Kidney (tissue), 14 donors: ENCODE data around the gene MAP3K14. TPM values are rescaled to one million over a fixed set of nuclear protein-coding genes. Genes with fewer than 3 reads are reported as not detected.
A peak's percentile ranks its signal among the peaks of the same experiment; 100 is the strongest.

Experiments
- DNase-seq, 5 donors: peaks; one replicate each; pipeline ENCODE4 v3.0.0-alpha.2; 2013 to 2020
- FAIRE-seq: peaks from 2 replicates; lab custom pipeline; 2012; peaks lifted over from hg19 to GRCh38; lab: Jason Lieb, UNC
- H3K27ac ChIP-seq, 2 donors: one replicate each; pipeline ENCODE4 v1.7.0; 2013; ENCODE audit warnings: low read depth in 2 of 2, low read length in 2 of 2, inconsistent platforms in 1 of 2
- H3K27me3 ChIP-seq: one replicate; pipeline ENCODE4 v1.7.1; 2013; ENCODE audit warnings: low read length, inconsistent platforms; ENCODE audit not compliant: control insufficient read depth, insufficient read depth
- H3K36me3 ChIP-seq, 3 donors: one replicate each; pipeline versions ENCODE4 v1.7.0 to v1.7.1; 2013; ENCODE audit warnings: low read length in 3 of 3, control low read depth in 1 of 3, inconsistent platforms in 1 of 3; ENCODE audit not compliant: insufficient read depth in 3 of 3, control insufficient read depth in 2 of 3
- H3K4me1 ChIP-seq, 3 donors: one replicate each; pipeline versions ENCODE4 v1.7.0 to v1.7.1; 2013; ENCODE audit warnings: low read length in 3 of 3, inconsistent platforms in 1 of 3, low read depth in 1 of 3; ENCODE audit not compliant: control insufficient read depth in 2 of 3, insufficient read depth in 2 of 3
- H3K4me3 ChIP-seq, 3 donors: one replicate each; pipeline versions ENCODE4 v1.7.0 to v1.8.1; 2013; ENCODE audit warnings: low read length in 3 of 3, control low read depth in 1 of 3, inconsistent platforms in 1 of 3
- H3K9ac ChIP-seq, 3 donors: one replicate each; pipeline versions ENCODE4 v1.7.0 to v1.7.1; 2013; ENCODE audit warnings: low read length in 3 of 3, control low read depth in 1 of 3, inconsistent platforms in 1 of 3
- H3K9me3 ChIP-seq, 3 donors: one replicate each; pipeline versions ENCODE4 v1.7.0 to v1.7.1; 2013; ENCODE audit warnings: low read length in 3 of 3, control low read depth in 1 of 3, inconsistent platforms in 1 of 3; ENCODE audit not compliant: control insufficient read depth in 2 of 3, insufficient read depth in 1 of 3
- intact Hi-C: fragments of 100-400 bp; cut with DNase I; formaldehyde crosslinking; loops from one replicate; pipeline ENCODE4 v1.11.1; 2022
- polyA plus RNA-seq: library from polyadenylated mRNA; stranded (reverse); fragments of 350-450 nt; fragmentation: Illumina TruSeq; extraction: RNeasy Lipid Tissue Mini Kit (QIAGEN cat#74804); gene quantifications from one replicate; pipeline ENCODE4 v1.2.3, GENCODE V29; 2014; ENCODE audit warnings: low read depth, low replicate concordance; ENCODE audit not compliant: insufficient read depth
- total RNA-seq: library from RNA; stranded (reverse); fragmentation: NEBNext Ultra II Directional; extraction: Animal tissue kit (Norgen Biotek cat#: 25700); gene quantifications from one replicate; pipeline ENCODE4 v1.2.1, GENCODE V29; 2021
- TF ChIP-seq, protein P1 (sequence below): IDR thresholded peaks from 3 replicates; pipeline ENCODE4 v1.5.1; 2012; ENCODE audit warnings: mild to moderate bottlenecking, moderate library complexity, borderline replicate concordance; ENCODE audit not compliant: insufficient read depth; ENCODE audit errors: extremely low read depth
- donor health status: control.
- donor health status: control.
- donor health status: control.
- donor health status: control.
- donor health status: control.
- donor health status: DM: yes; HTN: yes; CAD: no.
- donor health status: Normal renal cell carcinoma (clear cell type).

The MAP3K14 gene
- total and polyA plus RNA-seq, 2 donors from 2014 or later = 7.6 to 24.5 TPM

GRCh38 chr17:45314741-45315647, 1.8 kb downstream of the MAP3K14 start:
- Histone ChIP-seq H3K9ac (peak overlapping the region in 2 of 3 donors; percentile 56 to 77), H3K4me3 (peak overlapping the region in 2 of 3 donors; percentile 84), H3K36me3 (no peaks in the 10 kb centered on the region), H3K9me3 (no peaks in the 10 kb centered on the region), H3K4me1 (peaks cover 0 to 54% (median 48%) of the 10 kb centered on the region in 3 donors), H3K27me3 (no peaks in the 10 kb centered on the region), H3K27ac (peak overlapping the region in 1 of 2 donors; percentile 51)
- FAIRE-seq (no peak), DNase-seq (no peak)
- TF ChIP-seq, protein P1, sequence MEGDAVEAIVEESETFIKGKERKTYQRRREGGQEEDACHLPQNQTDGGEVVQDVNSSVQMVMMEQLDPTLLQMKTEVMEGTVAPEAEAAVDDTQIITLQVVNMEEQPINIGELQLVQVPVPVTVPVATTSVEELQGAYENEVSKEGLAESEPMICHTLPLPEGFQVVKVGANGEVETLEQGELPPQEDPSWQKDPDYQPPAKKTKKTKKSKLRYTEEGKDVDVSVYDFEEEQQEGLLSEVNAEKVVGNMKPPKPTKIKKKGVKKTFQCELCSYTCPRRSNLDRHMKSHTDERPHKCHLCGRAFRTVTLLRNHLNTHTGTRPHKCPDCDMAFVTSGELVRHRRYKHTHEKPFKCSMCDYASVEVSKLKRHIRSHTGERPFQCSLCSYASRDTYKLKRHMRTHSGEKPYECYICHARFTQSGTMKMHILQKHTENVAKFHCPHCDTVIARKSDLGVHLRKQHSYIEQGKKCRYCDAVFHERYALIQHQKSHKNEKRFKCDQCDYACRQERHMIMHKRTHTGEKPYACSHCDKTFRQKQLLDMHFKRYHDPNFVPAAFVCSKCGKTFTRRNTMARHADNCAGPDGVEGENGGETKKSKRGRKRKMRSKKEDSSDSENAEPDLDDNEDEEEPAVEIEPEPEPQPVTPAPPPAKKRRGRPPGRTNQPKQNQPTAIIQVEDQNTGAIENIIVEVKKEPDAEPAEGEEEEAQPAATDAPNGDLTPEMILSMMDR = no peak
- intact Hi-C loops = no loop called here

DNA sequence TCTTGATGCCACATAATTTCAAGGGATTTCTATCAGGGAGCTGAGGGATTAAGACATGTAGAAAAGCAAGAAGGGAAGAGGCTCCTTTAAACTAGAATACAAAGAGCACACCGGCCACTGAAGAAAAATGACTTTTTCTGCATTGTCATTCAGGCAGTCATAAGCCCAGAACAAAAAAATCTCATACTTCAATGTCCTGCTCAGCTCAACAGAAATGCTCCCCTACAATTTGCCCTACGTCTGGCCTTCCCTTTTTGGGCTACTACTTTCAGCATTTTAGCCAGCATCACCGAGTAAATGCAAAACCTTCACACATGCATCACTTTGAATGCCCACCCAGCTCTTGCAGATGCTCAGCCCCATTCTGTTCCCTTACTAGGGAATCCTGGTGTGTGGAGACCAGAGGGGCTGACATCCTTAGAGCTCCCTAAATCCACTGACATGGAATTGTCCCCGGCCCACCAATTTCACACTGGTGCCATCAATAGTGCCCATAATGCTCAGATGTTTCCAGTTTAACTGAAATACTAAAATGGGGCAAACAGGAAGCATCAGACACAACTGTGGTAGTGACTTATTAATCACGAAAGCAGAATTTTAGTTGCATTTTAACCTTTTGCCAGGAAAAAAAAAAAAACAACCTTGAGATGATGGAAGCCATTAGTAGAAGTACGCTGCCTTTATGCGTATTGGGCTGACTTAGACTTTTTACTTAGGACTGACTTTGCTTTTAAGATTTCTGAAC, 2.7 kb downstream of the MAP3K14 start:
- DNase-seq (no peak), FAIRE-seq (no peak)
- TF ChIP-seq, protein P1 = no peak
- intact Hi-C loops = no loop called here
- H3K36me3 ChIP-seq = no peaks in the 10 kb centered on the region
- no peaks in the 10 kb centered on the region for H3K27me3 ChIP-seq
- peaks cover 0 to 54% (median 48%) of the 10 kb centered on the region in 3 donors for H3K4me1 ChIP-seq
- H3K4me3 ChIP-seq = peak overlapping the region in 2 of 3 donors; percentile 84
- H3K27ac ChIP-seq = peak overlapping the region; percentile 5 to 96
- no peaks in the 10 kb centered on the region for H3K9me3 ChIP-seq
- H3K9ac ChIP-seq = peak overlapping the region in 2 of 3 donors; percentile 56 to 77

GRCh38 chr17:45313421-45313771, 3.4 kb downstream of the MAP3K14 start:
- Histone ChIP-seq H3K27ac (peak overlapping the region; percentile 90 to 96), H3K9ac (peak overlapping the region in 2 of 3 donors; percentile 51 to 77), H3K9me3 (no peaks in the 10 kb centered on the region), H3K36me3 (no peaks in the 10 kb centered on the region), H3K4me1 (peaks cover 0 to 54% (median 48%) of the 10 kb centered on the region in 3 donors), H3K27me3 (no peaks in the 10 kb centered on the region), H3K4me3 (peak overlapping the region in 2 of 3 donors; percentile 26 to 30)
- DNase-seq = no peak
- no peak for FAIRE-seq
- TF ChIP-seq, protein P1 = no peak
- intact Hi-C loops = no loop called here
